HepG2 (cell line): ENCODE data around the gene NCOA5. TPM values are rescaled to one million over a fixed set of nuclear protein-coding genes. Genes with fewer than 3 reads are reported as not detected.
A peak's percentile ranks its signal among the peaks of the same experiment; 100 is the strongest.

Source experiments
- AKNA ChIP-seq: sonication (generic); formaldehyde crosslinking; IDR thresholded peaks from 2 replicates; pipeline ENCODE4 v1.4.0; 2020; ENCODE audit warnings: missing genetic modification reagents, borderline replicate concordance
- ARID2 ChIP-seq: sonication (generic); formaldehyde crosslinking; IDR thresholded peaks from 2 replicates; pipeline ENCODE4 v1.8.1; 2022; ENCODE audit warnings: mild to moderate bottlenecking, missing genetic modification reagents, borderline replicate concordance
- DMTF1 ChIP-seq: sonication (generic); formaldehyde crosslinking; IDR thresholded peaks from 2 replicates; pipeline ENCODE4 v1.4.0; 2020; ENCODE audit warnings: mild to moderate bottlenecking, missing genetic modification reagents
- HDAC1 ChIP-seq: sonication (generic); formaldehyde crosslinking; IDR thresholded peaks from 2 replicates; pipeline ENCODE4 v1.5.1; 2020; ENCODE audit warnings: mild to moderate bottlenecking, missing genetic modification reagents
- MEF2D ChIP-seq: sonication (generic); formaldehyde crosslinking; IDR thresholded peaks from 2 replicates; pipeline ENCODE4 v1.5.1; 2020; ENCODE audit warnings: mild to moderate bottlenecking, missing genetic modification reagents
- RXRA ChIP-seq: sonication (generic); formaldehyde crosslinking; IDR thresholded peaks from 2 replicates; pipeline ENCODE4 v1.5.1; 2020; ENCODE audit warnings: missing genetic modification reagents
- TMF1 ChIP-seq: sonication (generic); formaldehyde crosslinking; IDR thresholded peaks from 2 replicates; pipeline ENCODE4 v1.8.1; 2022; ENCODE audit warnings: low read depth, missing genetic modification reagents
- TOPORS ChIP-seq: sonication (generic); formaldehyde crosslinking; IDR thresholded peaks from 2 replicates; pipeline ENCODE4 v1.8.0; 2023; ENCODE audit warnings: mild to moderate bottlenecking, missing genetic modification reagents
- ZNF143 ChIP-seq: sonication (generic); formaldehyde crosslinking; IDR thresholded peaks from 2 replicates; pipeline ENCODE4 v1.4.0; 2020; ENCODE audit warnings: missing genetic modification reagents
- ZNF362 ChIP-seq: sonication (generic); formaldehyde crosslinking; IDR thresholded peaks from 2 replicates; pipeline ENCODE4 v1.4.0; 2020; ENCODE audit warnings: missing genetic modification reagents, mild to moderate bottlenecking, borderline replicate concordance
- ZNF414 ChIP-seq: sonication (generic); formaldehyde crosslinking; IDR thresholded peaks from 2 replicates; pipeline ENCODE4 v1.5.0; 2020; ENCODE audit warnings: missing genetic modification reagents
- ZNF678 ChIP-seq: sonication (generic); formaldehyde crosslinking; IDR thresholded peaks from 2 replicates; pipeline ENCODE4 v1.4.0; 2020; ENCODE audit warnings: mild to moderate bottlenecking, missing genetic modification reagents
- ZNF746 ChIP-seq: sonication (generic); formaldehyde crosslinking; IDR thresholded peaks from 2 replicates; pipeline ENCODE4 v1.8.0; 2022; ENCODE audit warnings: mild to moderate bottlenecking, missing genetic modification reagents
- ZNF800 ChIP-seq: sonication (generic); formaldehyde crosslinking; IDR thresholded peaks from 2 replicates; pipeline ENCODE4 v1.4.0; 2020; ENCODE audit warnings: missing genetic modification reagents
- polyA plus RNA-seq, 8 experiments: library from polyadenylated mRNA; depleted of rRNA in 3 of 8; stranded (reverse) in 7 of 8; unstranded in 1 of 8; fragments of >200 nt; fragmentation: Illumina TruSeq in 4 of 8; extraction: Trizol in 4 of 8; gene quantifications; 2 replicates each; pipeline versions ENCODE4 v1.2.1 to v1.2.3, GENCODE V29; 2011 to 2016; ENCODE audit warnings: low read depth in 4 of 8, missing spikeins in 1 of 8, mixed read lengths in 1 of 8; ENCODE audit not compliant: insufficient read depth in 1 of 8
- total RNA-seq, 5 experiments: library from RNA; depleted of rRNA; stranded (reverse); fragments of >200 nt; fragmentation: Illumina TruSeq; extraction: Trizol; gene quantifications; 2 replicates each; pipeline ENCODE4 v1.2.3, GENCODE V29; 2016; ENCODE audit warnings: low read depth in 1 of 5

The NCOA5 gene
- total and polyA plus RNA-seq, 2 of the 13 experiments (the other 11 are each of a cell fraction or from before 2014, with no cell fraction given), result 16.5 to 28.4 TPM

GRCh38 chr20:46022411-46023147 is 67.2 kb downstream of the NCOA5 start (continued):
- no peak for TF ChIP-seq ZNF800 (CRISPR knock-in tag)
- TF ChIP-seq ZNF362 (CRISPR knock-in tag), result no peak
- TF ChIP-seq ZNF746 (CRISPR knock-in tag), result 0 out of 2 replicates have a peak, but pooled peaks have one; percentile 42
- TF ChIP-seq ZNF678, result no peak
- peak; percentile 43; the same call in 1 of the 2 replicates for TF ChIP-seq RXRA
- no peak for TF ChIP-seq AKNA (CRISPR knock-in tag)
- no peak for TF ChIP-seq TOPORS
- no peak for TF ChIP-seq DMTF1 (CRISPR knock-in tag)
- no peak for TF ChIP-seq ARID2 (CRISPR knock-in tag)
- peak; percentile 39; the same call in 1 of the 2 replicates for TF ChIP-seq ZNF414 (CRISPR knock-in tag)
- TF ChIP-seq HDAC1, result no peak
- TF ChIP-seq ZNF143 (CRISPR knock-in tag), result no peak
- TF ChIP-seq MEF2D (CRISPR knock-in tag), result no peak
- no peak for TF ChIP-seq TMF1 (CRISPR knock-in tag)
